Loucy (cell line): ENCODE results near the gene RHOT2.

Source experiments
- H2AFZ ChIP-seq: fragments of 200-600 bp; sonication (generic); 2 replicates; pipeline ENCODE4 v1.6.0; 2016; ENCODE audit warnings: antibody characterized with exemption, mild to moderate bottlenecking, low read length, moderate library complexity
- H3F3A ChIP-seq: fragments of 200-600 bp; 2 replicates; pipeline ENCODE4 v1.6.0; 2016; ENCODE audit warnings: antibody characterized with exemption, low read depth, mild to moderate bottlenecking
- H3K27me3 ChIP-seq: fragments of 200-600 bp; sonication (generic); 2 replicates; pipeline ENCODE4 v1.6.1; 2014; ENCODE audit warnings: low read length, mild to moderate bottlenecking; ENCODE audit not compliant: insufficient read depth, poor library complexity, severe bottlenecking
- H3K36me3 ChIP-seq: fragments of 200-600 bp; sonication (generic); 2 replicates; pipeline ENCODE4 v1.6.1; 2016; ENCODE audit warnings: low read length; ENCODE audit not compliant: insufficient read depth
- H3K4me1 ChIP-seq: fragments of 200-600 bp; sonication (generic); 2 replicates; pipeline ENCODE4 v1.5.1; 2014; ENCODE audit warnings: low read length, mild to moderate bottlenecking; ENCODE audit not compliant: insufficient read depth, poor library complexity, severe bottlenecking
- H3K4me2 ChIP-seq: fragments of 200-600 bp; sonication (generic); 2 replicates; pipeline ENCODE4 v1.6.0; 2014; ENCODE audit warnings: antibody characterized with exemption, low read length, low read depth, mild to moderate bottlenecking; ENCODE audit not compliant: poor library complexity, severe bottlenecking
- H3K4me3 ChIP-seq: fragments of 200-600 bp; sonication (generic); 2 replicates; pipeline ENCODE4 v1.5.1; 2014; ENCODE audit warnings: low read length, mild to moderate bottlenecking, mixed read lengths; ENCODE audit not compliant: poor library complexity, severe bottlenecking
- H3K79me2 ChIP-seq: fragments of 200-600 bp; sonication (generic); 2 replicates; pipeline ENCODE4 v1.6.1; 2014; ENCODE audit warnings: low read length; ENCODE audit not compliant: insufficient read depth
- H3K9ac ChIP-seq: fragments of 200-600 bp; sonication (generic); 2 replicates; pipeline ENCODE4 v1.6.0; 2014; ENCODE audit warnings: mild to moderate bottlenecking, low read depth, low read length, moderate library complexity; ENCODE audit not compliant: poor library complexity, severe bottlenecking
- H3K9me2 ChIP-seq: fragments of 200-600 bp; sonication (generic); replicated peaks from 2 replicates; pipeline ENCODE4 v1.6.1; 2016; ENCODE audit warnings: low read depth, low read length, mixed read lengths
- H3K9me3 ChIP-seq: fragments of 200-600 bp; sonication (generic); 2 replicates; pipeline ENCODE4 v1.6.1; 2014; ENCODE audit warnings: mild to moderate bottlenecking, antibody characterized with exemption, low read length, low read depth; ENCODE audit not compliant: insufficient read depth
- H4K20me1 ChIP-seq: fragments of 200-600 bp; sonication (generic); 2 replicates; pipeline ENCODE4 v1.6.0; 2014; ENCODE audit warnings: antibody characterized with exemption, low read length, mild to moderate bottlenecking; ENCODE audit not compliant: insufficient read depth, poor library complexity, severe bottlenecking
- EZH2phosphoT487 ChIP-seq: fragments of 200-600 bp; IDR thresholded peaks from 2 replicates; pipeline ENCODE4 v1.6.1; 2018; ENCODE audit warnings: antibody characterized with exemption, mild to moderate bottlenecking, moderate library complexity, borderline replicate concordance
- TF ChIP-seq, protein P1 (sequence below): fragments of 200-600 bp; sonication (generic); conservative IDR thresholded peaks from 2 replicates; pipeline ENCODE4 v1.5.1; 2014; ENCODE audit warnings: mild to moderate bottlenecking, antibody characterized with exemption, low read length

Gene RHOT2

GRCh38 chr16:707062-707538 is 39.2 kb downstream of the RHOT2 start:
- Histone ChIP-seq H2AFZ (no peak overlapping the region), H3K36me3 (no peaks in the 10 kb centered on the region), H4K20me1 (no peaks in the 10 kb centered on the region), H3K4me2 (no peak overlapping the region), H3K9me2 (no peaks in the 10 kb centered on the region), H3K4me3 (no peak overlapping the region), H3K9me3 (no peaks in the 10 kb centered on the region), H3K79me2 (no peaks in the 10 kb centered on the region), H3K4me1 (no peaks in the 10 kb centered on the region), H3K27me3 (no peaks in the 10 kb centered on the region), H3K9ac (no peak overlapping the region), H3F3A (no peaks in the 10 kb centered on the region)
- TF ChIP-seq, protein P1, sequence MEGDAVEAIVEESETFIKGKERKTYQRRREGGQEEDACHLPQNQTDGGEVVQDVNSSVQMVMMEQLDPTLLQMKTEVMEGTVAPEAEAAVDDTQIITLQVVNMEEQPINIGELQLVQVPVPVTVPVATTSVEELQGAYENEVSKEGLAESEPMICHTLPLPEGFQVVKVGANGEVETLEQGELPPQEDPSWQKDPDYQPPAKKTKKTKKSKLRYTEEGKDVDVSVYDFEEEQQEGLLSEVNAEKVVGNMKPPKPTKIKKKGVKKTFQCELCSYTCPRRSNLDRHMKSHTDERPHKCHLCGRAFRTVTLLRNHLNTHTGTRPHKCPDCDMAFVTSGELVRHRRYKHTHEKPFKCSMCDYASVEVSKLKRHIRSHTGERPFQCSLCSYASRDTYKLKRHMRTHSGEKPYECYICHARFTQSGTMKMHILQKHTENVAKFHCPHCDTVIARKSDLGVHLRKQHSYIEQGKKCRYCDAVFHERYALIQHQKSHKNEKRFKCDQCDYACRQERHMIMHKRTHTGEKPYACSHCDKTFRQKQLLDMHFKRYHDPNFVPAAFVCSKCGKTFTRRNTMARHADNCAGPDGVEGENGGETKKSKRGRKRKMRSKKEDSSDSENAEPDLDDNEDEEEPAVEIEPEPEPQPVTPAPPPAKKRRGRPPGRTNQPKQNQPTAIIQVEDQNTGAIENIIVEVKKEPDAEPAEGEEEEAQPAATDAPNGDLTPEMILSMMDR = no peak
- TF ChIP-seq EZH2phosphoT487 = no peak

DNA sequence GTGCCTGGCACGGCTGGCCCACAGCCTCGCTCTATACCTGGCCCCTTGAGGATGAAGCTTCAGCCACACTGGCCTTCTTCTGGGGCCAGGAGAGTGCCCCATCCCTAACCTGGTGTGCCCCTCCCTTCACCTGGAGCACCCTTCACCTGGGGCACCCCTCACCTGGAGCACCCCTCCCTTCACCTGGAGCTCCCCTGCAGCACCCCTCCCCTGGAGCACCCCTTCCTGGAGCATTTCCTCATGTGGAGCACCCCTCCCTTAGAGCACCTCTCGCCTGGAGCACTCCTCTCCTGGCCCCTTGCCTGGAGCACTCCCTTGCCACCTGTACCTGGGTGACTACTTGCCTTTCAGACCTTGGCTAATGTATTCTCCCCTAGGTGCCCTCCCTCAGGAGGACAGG is 40.1 kb downstream of the RHOT2 start:
- Histone ChIP-seq H3K9ac (no peak overlapping the region), H3K9me3 (no peaks in the 10 kb centered on the region), H2AFZ (no peak overlapping the region), H3K36me3 (no peaks in the 10 kb centered on the region), H3K9me2 (no peaks in the 10 kb centered on the region), H3K4me2 (no peak overlapping the region), H3K79me2 (no peaks in the 10 kb centered on the region), H3F3A (no peaks in the 10 kb centered on the region), H3K4me3 (no peak overlapping the region), H3K4me1 (no peaks in the 10 kb centered on the region), H4K20me1 (no peaks in the 10 kb centered on the region), H3K27me3 (no peaks in the 10 kb centered on the region)
- TF ChIP-seq, protein P1 = no peak
- TF ChIP-seq EZH2phosphoT487 = no peak

DNA sequence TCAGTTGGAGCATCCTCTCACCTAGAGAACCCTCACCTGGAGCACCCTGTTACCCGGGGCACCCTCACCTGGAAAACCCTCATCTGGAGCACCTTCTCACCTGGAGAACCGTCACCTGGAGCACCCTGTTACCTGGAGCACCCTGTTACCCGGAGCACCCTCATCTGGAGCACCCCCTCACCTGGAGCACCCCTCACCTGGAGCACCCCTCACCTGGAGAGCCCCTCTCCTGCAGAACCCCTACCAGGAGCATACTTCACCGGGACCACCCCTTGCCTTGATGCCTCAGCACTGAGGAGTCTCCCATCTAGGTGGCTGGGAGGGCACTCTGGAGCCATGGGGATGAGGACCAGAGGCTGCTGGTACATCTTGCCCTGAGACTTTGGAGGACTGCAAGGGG is 41.0 kb downstream of the RHOT2 start:
- no peaks in the 10 kb centered on the region for H3K9me2 ChIP-seq
- H3K4me3 ChIP-seq = no peak overlapping the region
- no peaks in the 10 kb centered on the region for H3K36me3 ChIP-seq
- TF ChIP-seq, protein P1 = no peak
- no peak for TF ChIP-seq EZH2phosphoT487
- no peaks in the 10 kb centered on the region for H3F3A ChIP-seq
- H3K4me2 ChIP-seq = no peak overlapping the region
- H3K79me2 ChIP-seq = no peaks in the 10 kb centered on the region
- no peak overlapping the region for H2AFZ ChIP-seq
- no peaks in the 10 kb centered on the region for H3K27me3 ChIP-seq
- H3K4me1 ChIP-seq = no peaks in the 10 kb centered on the region
- H3K9ac ChIP-seq = no peak overlapping the region
- no peaks in the 10 kb centered on the region for H3K9me3 ChIP-seq
- no peaks in the 10 kb centered on the region for H4K20me1 ChIP-seq
